Stimulated activated naive CD8-positive, alpha-beta T cell treated with anti-CD3 and anti-CD28 coated beads, Interleukin-15, amount 100 ng/mL, for 72 hours (primary cell): Measurements from ENCODE around the gene UBTD1.
A peak's percentile ranks its signal among the peaks of the same experiment; 100 is the strongest.

Experiments used
- ATAC-seq: fragments of 150-1000 bp; cut with Tn5 transposase; 2 replicates; pipeline ENCODE4 v1.10.0; 2021; ENCODE audit warnings: mild to moderate bottlenecking, moderate library complexity
- DNase-seq, 2 donors: peaks; one replicate each; pipeline ENCODE4 v3.0.0; 2021 to 2022
- H3K27ac Mint-ChIP-seq, 2 donors: one replicate each; pipeline ENCODE4 v1.8.0; 2022; ENCODE audit warnings: mild to moderate bottlenecking in 2 of 2, mixed read lengths in 2 of 2, moderate library complexity in 2 of 2
- H3K27me3 Mint-ChIP-seq: one replicate; pipeline ENCODE4 v1.8.0; 2022; ENCODE audit warnings: mixed read lengths
- H3K4me1 Mint-ChIP-seq: one replicate; pipeline ENCODE4 v1.8.0; 2022; ENCODE audit warnings: mild to moderate bottlenecking, mixed read lengths
- H3K4me3 Mint-ChIP-seq, 2 donors: one replicate each; pipeline ENCODE4 v1.8.0; 2022; ENCODE audit warnings: mild to moderate bottlenecking in 2 of 2, mixed read lengths in 2 of 2, moderate library complexity in 1 of 2
- H3K9me3 Mint-ChIP-seq, 2 donors: one replicate each; pipeline ENCODE4 v1.8.0; 2022; ENCODE audit warnings: mixed read lengths in 2 of 2

The UBTD1 gene

DNA sequence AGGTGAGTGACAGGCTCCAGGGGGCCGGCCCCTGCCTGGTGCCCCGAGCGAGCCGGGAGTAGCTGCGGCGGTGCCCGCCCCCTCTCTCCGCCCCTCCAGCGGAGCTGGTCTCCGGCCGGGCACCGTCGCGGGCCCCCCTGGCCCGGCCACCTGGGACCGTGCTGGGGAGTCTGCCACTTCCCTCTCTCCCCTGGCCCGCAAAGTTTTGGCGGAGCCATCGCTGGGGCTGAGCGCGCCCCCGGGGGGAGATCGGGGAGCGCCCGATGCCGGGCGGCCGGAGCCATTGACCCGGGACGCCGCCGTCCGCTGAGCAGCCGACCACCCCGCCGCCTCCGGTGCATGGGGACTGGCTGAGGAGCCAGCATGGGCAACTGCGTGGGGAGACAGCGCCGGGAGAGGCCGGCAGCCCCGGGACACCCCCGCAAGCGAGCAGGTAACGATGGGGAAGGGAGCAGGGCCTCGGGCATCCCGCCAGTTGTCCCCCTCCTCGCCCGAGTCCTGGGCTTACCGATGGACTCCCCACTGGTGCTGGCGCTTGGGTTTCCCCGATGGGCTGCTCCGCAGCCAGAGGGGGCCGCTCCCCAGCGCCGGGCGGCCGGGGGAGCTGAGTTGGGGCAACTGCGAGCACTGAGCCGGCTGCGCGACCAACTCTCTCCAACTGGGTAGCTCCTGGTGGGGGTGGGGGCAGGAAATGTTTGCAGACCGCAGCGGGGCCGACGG lies at the start of gene UBTD1:
Gene UBTD1, plus strand, starts transcription at position 84 of the 720 bp plus-strand sequence. Its CDS starts 280 bp downstream, at position 364.
- Mint-ChIP-seq H3K4me3 (peak within 1 kb of the TSS; percentile 93 to 96), H3K27me3 (peaks cover 28% of the 10 kb centered on the region), H3K4me1 (peaks cover 35% of the 10 kb centered on the region), H3K9me3 (no peaks in the 10 kb centered on the region), H3K27ac (peak within 1 kb of the TSS; percentile 97 to 99)
- DNase-seq (peak in 1 of 2 donors; percentile 40), ATAC-seq (peak; percentile 6)

GRCh38 chr10:97450828-97451227 lies 47.9 kb upstream of the UBTD1 start:
- H3K27me3 Mint-ChIP-seq, result no peaks in the 10 kb centered on the region
- peaks cover 80% of the 10 kb centered on the region for H3K4me1 Mint-ChIP-seq
- peak overlapping the region in 1 of 2 donors; percentile 88 for H3K27ac Mint-ChIP-seq
- no peak for DNase-seq
- no peak overlapping the region for H3K4me3 Mint-ChIP-seq
- H3K9me3 Mint-ChIP-seq, result no peaks in the 10 kb centered on the region
- no peak for ATAC-seq

DNA sequence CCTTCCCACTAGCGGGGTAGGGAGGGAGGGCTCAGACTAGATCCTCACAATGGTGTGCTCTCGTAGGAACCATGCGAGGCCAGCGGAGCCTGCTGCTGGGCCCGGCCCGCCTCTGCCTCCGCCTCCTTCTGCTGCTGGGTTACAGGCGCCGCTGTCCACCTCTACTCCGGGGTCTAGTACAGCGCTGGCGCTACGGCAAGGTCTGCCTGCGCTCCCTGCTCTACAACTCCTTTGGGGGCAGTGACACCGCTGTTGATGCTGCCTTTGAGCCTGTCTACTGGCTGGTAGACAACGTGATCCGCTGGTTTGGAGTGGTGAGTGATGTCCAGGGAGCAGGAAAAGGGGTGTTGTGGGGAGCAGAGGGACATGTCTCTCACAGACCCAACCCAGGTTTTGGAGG lies 47.1 kb upstream of the UBTD1 start:
- H3K4me1 Mint-ChIP-seq, result peaks cover 73% of the 10 kb centered on the region
- H3K4me3 Mint-ChIP-seq, result no peak overlapping the region
- no peaks in the 10 kb centered on the region for H3K27me3 Mint-ChIP-seq
- H3K27ac Mint-ChIP-seq, result no peak overlapping the region
- DNase-seq (no peak), ATAC-seq (no peak)
- no peaks in the 10 kb centered on the region for H3K9me3 Mint-ChIP-seq

GRCh38 chr10:97452352-97452751 lies 46.4 kb upstream of the UBTD1 start:
- no peak overlapping the region for H3K27ac Mint-ChIP-seq
- peaks cover 65% of the 10 kb centered on the region for H3K4me1 Mint-ChIP-seq
- ATAC-seq, result no peak

GRCh38 chr10:97454330-97455036 lies 44.2 kb upstream of the UBTD1 start:
- Mint-ChIP-seq H3K27ac (peak overlapping the region; percentile 92 to 99), H3K4me3 (peak overlapping the region; percentile 46 to 54), H3K27me3 (no peaks in the 10 kb centered on the region), H3K9me3 (no peaks in the 10 kb centered on the region), H3K4me1 (peaks cover 47% of the 10 kb centered on the region)
- DNase-seq (peak in 1 of 2 donors; percentile 19), ATAC-seq (peak; percentile 80)

More at GRCh38 chr10:97452352-97452751, 46.4 kb upstream of the UBTD1 start:
- DNase-seq, result no peak
- Mint-ChIP-seq H3K4me3 (no peak overlapping the region), H3K9me3 (no peaks in the 10 kb centered on the region), H3K27me3 (no peaks in the 10 kb centered on the region)

GRCh38 chr10:97456034-97456685 lies 42.6 kb upstream of the UBTD1 start:
- Mint-ChIP-seq H3K4me3 (no peak overlapping the region), H3K9me3 (no peaks in the 10 kb centered on the region), H3K4me1 (peaks cover 36% of the 10 kb centered on the region), H3K27ac (no peak overlapping the region), H3K27me3 (no peaks in the 10 kb centered on the region)
- ATAC-seq (no peak), DNase-seq (no peak)

DNA sequence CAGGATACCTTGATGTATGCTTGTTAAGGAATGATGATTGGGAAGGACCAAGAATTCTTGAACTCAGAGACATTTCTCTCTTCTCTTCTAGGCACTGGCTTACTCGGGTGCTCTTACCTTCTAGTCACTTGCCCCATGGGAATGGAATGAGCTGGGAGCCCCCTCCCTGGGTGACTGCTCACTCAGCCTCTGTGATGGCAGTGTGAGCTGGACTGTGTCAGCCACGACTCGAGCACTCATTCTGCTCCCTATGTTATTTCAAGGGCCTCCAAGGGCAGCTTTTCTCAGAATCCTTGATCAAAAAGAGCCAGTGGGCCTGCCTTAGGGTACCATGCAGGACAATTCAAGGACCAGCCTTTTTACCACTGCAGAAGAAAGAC lies 42.0 kb upstream of the UBTD1 start:
- Mint-ChIP-seq H3K9me3 (no peaks in the 10 kb centered on the region), H3K4me1 (peaks cover 36% of the 10 kb centered on the region), H3K27me3 (no peaks in the 10 kb centered on the region), H3K4me3 (no peak overlapping the region), H3K27ac (peak overlapping the region in 1 of 2 donors; percentile 51)
- ATAC-seq (no peak), DNase-seq (no peak)

DNA sequence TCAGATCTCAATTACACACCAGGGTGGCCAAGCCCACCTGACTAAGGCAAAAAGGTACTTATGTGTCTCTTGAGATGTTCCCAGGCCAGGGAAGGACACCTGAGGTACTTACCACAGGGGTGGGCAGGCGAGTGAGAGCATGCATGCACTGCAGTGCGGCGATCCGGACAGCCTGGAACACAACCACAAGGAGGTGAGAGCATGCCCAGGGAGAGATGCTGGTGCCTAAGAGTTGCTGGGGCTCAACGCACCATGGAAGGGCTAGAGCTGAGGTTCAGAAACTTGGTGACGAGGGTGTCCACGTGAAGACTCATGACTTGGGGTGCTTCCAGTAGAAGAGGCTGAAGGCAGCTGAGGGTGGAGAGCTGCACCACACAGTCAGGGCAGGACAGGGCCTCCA lies 39.6 kb upstream of the UBTD1 start:
- no peak overlapping the region for H3K4me3 Mint-ChIP-seq
- ATAC-seq (no peak), DNase-seq (no peak)
- H3K9me3 Mint-ChIP-seq, result no peaks in the 10 kb centered on the region
- H3K27ac Mint-ChIP-seq, result peak overlapping the region in 1 of 2 donors; percentile 64
- peaks cover 17% of the 10 kb centered on the region for H3K4me1 Mint-ChIP-seq
- no peaks in the 10 kb centered on the region for H3K27me3 Mint-ChIP-seq

GRCh38 chr10:97459933-97460332 lies 38.8 kb upstream of the UBTD1 start:
- H3K27ac Mint-ChIP-seq, result peak overlapping the region in 1 of 2 donors; percentile 21

DNA sequence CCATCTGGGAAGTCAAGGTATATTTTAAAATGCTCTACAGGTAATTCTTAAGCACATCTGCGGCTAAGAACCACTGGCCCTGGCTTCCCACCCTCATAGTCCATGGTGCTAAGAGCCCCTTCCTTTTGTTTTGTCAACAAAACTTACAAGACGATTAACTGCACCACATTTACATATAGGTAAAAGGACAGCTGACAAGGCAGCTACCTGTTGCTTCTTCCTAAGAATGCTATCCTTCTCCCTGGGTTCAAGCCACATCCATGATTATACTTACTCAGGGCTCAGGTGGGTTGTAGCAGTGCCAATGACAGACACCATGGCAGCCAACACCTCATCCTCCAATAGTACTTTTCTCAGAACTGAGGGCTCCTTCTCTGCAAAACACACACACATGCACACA lies 36.4 kb upstream of the UBTD1 start:
- no peak for ATAC-seq
- no peaks in the 10 kb centered on the region for H3K4me1 Mint-ChIP-seq
- no peak for DNase-seq
- no peaks in the 10 kb centered on the region for H3K9me3 Mint-ChIP-seq
- H3K27ac Mint-ChIP-seq, result no peak overlapping the region
- no peak overlapping the region for H3K4me3 Mint-ChIP-seq
- H3K27me3 Mint-ChIP-seq, result no peaks in the 10 kb centered on the region

More at GRCh38 chr10:97459933-97460332, 38.8 kb upstream of the UBTD1 start:
- ATAC-seq (no peak), DNase-seq (no peak)
- H3K27me3 Mint-ChIP-seq, result no peaks in the 10 kb centered on the region
- H3K9me3 Mint-ChIP-seq, result no peaks in the 10 kb centered on the region
- no peak overlapping the region for H3K4me3 Mint-ChIP-seq
- H3K4me1 Mint-ChIP-seq, result peaks cover 9% of the 10 kb centered on the region

DNA sequence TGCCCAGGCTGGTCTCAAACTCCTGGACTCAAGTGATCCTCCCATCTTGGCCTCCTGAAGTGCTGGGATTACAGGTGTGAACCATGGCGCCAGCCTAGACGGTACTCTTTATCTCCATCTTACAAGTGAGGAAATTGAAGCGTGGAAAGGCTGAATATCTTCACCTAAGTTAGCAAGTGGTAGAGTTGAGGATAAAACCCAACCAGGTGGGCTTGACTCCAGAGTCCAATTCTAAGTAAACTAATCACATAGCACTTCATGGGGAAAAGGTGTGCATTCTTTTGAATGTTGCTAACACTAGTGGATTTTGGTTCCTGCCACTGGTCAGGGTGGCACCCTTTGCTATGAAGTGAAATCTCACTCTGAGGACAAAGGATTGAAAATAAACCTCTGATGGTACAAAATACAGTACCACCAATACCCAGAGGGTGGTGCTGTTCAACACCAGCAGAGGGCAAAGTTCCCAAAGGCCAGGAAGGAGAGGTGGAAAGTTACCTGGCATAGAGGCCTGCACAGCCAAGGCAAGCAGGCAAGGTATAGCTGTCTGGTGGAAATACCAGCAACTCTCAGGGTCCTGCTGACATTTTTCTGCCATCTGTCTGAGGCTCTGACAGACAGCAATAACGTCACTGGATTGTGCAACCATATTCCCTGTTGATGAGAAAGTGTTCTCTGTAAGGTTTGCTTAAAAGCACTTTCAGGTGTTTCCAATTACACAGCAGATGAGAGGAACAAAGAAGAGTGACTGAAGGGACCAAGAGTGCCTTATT lies 35.2 kb upstream of the UBTD1 start:
- H3K4me1 Mint-ChIP-seq, result no peaks in the 10 kb centered on the region
- H3K4me3 Mint-ChIP-seq, result no peak overlapping the region
- ATAC-seq (peak; percentile 63), DNase-seq (peak in 1 of 2 donors; percentile 24)
- H3K9me3 Mint-ChIP-seq, result no peaks in the 10 kb centered on the region
- no peaks in the 10 kb centered on the region for H3K27me3 Mint-ChIP-seq
- peak overlapping the region in 1 of 2 donors; percentile 85 for H3K27ac Mint-ChIP-seq

- no peak for DNase-seq
- Mint-ChIP-seq H3K4me3 (no peak overlapping the region), H3K27ac (peak overlapping the region in 1 of 2 donors; percentile 85), H3K9me3 (no peaks in the 10 kb centered on the region), H3K27me3 (no peaks in the 10 kb centered on the region), H3K4me1 (no peaks in the 10 kb centered on the region)
- no peak for ATAC-seq
Observed at GRCh38 chr10:97464226-97464625, 34.5 kb upstream of the UBTD1 start.

DNA sequence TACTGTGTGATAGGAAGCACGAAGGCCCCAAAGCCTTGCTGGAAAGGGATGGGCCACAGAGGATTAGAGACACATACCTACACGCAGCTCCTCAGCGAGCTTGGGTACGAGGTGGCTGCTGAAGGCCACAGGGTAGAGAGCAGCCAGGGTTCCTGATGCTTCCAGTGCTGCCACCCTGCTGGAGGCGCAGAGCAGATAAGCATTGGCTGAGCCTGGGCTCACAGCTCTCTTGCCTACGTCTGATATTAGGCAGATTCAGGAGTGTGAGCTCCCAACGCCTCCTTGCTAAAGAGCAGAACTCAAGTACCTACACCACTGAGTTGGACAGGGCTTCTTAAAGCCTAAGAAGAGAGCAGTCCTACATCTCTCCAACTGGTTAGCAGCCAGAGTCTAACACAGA lies 32.7 kb upstream of the UBTD1 start:
- no peak overlapping the region for H3K4me3 Mint-ChIP-seq
- DNase-seq, result no peak
- no peaks in the 10 kb centered on the region for H3K4me1 Mint-ChIP-seq
- H3K27me3 Mint-ChIP-seq, result no peaks in the 10 kb centered on the region
- no peaks in the 10 kb centered on the region for H3K9me3 Mint-ChIP-seq
- H3K27ac Mint-ChIP-seq, result no peak overlapping the region
- peak; percentile 25 for ATAC-seq

- Mint-ChIP-seq H3K27me3 (no peaks in the 10 kb centered on the region), H3K4me1 (no peaks in the 10 kb centered on the region), H3K9me3 (no peaks in the 10 kb centered on the region), H3K4me3 (no peak overlapping the region), H3K27ac (no peak overlapping the region)
- ATAC-seq, result no peak
- DNase-seq, result no peak
Observed at GRCh38 chr10:97466755-97467154, 32.0 kb upstream of the UBTD1 start.

DNA sequence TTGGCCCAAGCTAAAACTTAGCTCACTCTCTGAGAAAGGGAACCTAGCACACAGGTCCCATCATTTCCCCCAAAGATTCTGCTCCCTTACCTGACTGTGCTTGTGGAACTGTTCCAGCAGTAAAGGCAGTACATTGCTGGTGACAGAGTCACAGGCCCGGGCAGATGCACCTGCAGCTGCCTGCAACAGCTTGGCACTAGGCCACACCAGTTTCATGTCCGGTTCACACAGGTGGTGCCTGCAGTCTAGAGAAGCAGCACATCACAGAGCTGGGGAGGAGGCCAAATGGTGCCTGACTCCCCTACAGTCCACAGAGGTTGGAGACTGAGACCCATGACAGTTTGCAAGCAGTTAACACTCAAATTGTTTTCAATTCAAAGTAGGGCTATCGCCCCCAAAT lies 30.6 kb upstream of the UBTD1 start:
- Mint-ChIP-seq H3K4me1 (no peaks in the 10 kb centered on the region), H3K27me3 (no peaks in the 10 kb centered on the region), H3K9me3 (no peaks in the 10 kb centered on the region), H3K4me3 (no peak overlapping the region), H3K27ac (peak overlapping the region in 1 of 2 donors; percentile 25)
- DNase-seq (no peak), ATAC-seq (no peak)
